OCI-M2 (cell line): Measurements from ENCODE around the gene SNPH.
A peak's percentile ranks its signal among the peaks of the same experiment; 100 is the strongest.

Experiments used
- DNase-seq: peaks from one replicate; lab custom pipeline; 2025; ENCODE audit not compliant: unreplicated experiment; lab: John Stamatoyannopoulos, UW

Gene SNPH

DNA sequence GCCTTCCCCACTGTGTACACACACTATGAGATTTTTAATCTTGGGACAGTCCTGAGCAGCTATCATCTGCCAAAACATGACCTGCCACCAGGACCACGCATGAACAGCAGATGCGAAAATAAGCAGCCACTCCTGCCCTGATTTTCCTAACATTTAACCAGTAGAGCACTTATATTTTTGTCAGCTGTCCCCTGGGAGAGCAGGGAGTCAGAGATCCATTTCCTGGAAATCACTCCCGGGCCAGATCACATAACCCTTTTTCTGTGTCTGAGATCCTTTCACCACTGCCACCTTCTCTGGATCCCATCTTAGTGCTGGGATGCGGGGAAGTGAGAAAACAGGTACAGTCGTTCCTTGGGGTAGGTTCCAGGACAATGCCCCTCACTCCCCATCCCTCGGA, 57.2 kb downstream of the SNPH start:
- DNase-seq, result no peak

- no peak for DNase-seq
Observed at GRCh38 chr20:1323830-1324597, 57.9 kb downstream of the SNPH start.

GRCh38 chr20:1324598-1325172, 58.6 kb downstream of the SNPH start:
- no peak for DNase-seq

DNA sequence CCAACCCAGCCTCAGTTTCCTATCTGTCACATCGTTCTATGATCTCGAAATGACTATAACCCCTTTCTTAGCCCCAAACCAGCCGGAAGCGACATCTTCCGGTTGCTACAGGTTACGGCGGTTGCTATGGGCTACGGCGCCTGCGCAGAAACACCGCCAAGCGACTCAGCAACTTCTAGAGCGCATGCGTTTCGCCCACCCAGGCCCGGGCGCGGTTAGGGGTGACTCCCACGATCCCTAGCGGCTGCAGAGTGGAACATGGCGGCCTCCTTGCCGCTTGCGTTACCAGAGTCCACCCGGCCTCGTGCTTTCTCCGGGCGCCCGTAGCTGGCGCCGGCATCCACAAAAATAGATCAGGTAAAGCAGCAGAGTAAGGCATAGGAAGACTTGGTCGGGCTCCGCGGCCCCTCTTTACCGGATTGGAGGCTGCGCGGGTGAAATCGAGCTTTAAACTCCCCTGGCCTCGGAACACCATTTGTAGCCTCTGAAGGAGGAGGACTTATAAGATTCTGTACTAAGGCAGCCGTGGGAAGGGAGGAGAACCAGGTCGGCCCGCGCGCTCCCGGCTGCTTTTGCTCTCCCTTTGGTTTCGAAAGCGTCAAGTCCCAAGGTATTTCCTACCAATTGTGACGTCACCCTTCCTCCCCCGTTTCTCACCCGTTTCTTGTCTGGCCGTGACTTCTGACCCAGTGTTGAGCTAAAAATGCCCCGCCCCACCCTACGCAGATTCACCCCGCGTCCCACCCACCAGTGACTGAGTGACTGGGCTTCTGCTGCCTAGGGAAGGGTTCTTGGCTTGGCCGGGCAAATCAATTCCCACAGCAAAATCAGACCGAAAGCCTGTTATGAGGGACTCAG, 59.3 kb downstream of the SNPH start:
- peak; percentile 79 for DNase-seq

GRCh38 chr20:1326031-1326930, 60.2 kb downstream of the SNPH start:
- no peak for DNase-seq

GRCh38 chr20:1327241-1327653, 61.2 kb downstream of the SNPH start:
- no peak for DNase-seq

- no peak for DNase-seq
Observed at GRCh38 chr20:1327827-1328679, 62.0 kb downstream of the SNPH start.

DNA sequence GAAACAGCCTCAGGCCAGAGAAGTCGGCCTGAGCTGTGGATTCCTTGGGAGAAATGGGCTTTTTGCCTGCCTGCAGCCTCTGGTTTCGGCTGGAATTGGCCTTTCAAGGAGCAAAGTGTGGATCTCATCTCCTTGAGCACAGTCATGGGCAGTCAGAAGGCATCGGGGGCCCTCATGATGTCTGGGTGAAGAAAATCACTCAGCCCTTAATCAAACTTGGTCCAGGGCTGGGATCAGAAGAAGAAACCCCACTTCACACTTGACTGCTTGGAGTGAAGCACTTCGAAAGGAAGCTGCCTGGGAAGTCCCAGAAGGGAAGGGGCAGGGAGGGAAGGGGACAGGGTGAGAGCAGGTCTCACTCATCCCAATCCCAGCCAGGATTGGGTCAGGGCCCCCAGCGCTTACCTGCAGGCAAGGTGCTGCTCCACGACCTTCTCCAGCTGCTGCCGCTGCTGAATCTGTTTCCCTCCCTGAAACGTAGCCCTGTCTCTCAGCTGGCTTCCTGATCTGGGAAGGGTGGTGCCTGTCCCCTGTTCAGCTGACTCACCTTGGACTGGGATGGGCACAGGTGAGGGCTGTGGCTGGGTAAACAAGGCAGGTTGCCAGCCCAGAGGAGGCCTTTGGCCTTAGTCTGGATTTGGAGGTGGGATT, 62.7 kb downstream of the SNPH start, which contains the start of gene SDCBP2:
TSS of gene SDCBP2 (minus strand) at position 460 of the 651 bp plus-strand sequence. CDS start 8,723 bp downstream, outside the sequence.
- no peak for DNase-seq

GRCh38 chr20:1330075-1330830, 64.2 kb downstream of the SNPH start:
- DNase-seq, result no peak

DNA sequence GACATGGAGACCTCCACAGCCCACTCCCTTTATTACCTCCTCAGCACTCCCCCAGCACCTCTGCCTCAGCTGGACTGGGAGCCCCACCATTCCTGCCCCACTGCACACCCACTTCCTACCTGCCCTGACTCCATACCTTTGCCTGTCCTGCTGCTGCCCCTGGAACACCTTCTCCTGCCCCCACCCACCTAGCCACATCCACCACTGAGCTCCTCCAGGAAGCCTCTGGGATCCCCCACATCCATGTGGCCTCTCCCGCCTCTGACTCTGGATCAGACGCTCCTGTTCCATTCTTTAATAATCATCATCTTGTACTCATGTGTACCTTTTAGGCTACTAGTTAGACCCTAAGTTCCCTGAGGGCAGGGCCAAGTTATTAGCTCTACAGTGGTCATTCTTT, 65.0 kb downstream of the SNPH start:
- no peak for DNase-seq

DNA sequence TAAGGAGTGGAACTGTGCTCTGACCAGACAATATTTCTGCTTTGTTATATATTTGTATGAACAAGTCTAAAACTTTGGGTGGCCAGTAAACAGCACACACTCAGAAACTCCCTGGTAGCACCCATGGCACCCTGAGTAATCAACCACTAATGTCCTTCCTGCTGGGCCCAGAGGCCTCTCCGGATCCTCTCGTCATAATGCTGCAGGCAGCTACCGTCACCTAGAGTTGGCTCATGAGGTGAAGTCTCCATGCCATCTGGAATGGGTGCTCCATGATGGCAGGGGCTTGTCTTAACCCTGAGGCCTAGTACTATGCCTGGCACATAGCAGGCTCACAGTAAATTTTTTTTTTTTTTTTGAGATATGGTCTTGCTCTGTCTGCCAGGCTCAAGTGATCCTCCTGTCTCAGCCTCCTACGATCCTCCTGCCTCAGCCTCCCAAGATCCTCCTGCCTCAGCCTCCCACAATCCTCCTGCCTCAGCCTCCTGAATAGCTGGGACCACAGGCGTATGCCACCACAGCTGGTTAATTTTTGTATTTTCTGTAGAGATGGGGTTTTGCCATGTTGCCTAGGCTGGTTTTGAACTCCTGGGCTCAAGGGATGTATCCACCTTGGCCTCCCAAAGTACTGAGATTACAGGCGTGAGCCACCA, 65.8 kb downstream of the SNPH start:
- no peak for DNase-seq

- DNase-seq, result no peak
Observed at GRCh38 chr20:1332749-1333300, 66.7 kb downstream of the SNPH start.

DNA sequence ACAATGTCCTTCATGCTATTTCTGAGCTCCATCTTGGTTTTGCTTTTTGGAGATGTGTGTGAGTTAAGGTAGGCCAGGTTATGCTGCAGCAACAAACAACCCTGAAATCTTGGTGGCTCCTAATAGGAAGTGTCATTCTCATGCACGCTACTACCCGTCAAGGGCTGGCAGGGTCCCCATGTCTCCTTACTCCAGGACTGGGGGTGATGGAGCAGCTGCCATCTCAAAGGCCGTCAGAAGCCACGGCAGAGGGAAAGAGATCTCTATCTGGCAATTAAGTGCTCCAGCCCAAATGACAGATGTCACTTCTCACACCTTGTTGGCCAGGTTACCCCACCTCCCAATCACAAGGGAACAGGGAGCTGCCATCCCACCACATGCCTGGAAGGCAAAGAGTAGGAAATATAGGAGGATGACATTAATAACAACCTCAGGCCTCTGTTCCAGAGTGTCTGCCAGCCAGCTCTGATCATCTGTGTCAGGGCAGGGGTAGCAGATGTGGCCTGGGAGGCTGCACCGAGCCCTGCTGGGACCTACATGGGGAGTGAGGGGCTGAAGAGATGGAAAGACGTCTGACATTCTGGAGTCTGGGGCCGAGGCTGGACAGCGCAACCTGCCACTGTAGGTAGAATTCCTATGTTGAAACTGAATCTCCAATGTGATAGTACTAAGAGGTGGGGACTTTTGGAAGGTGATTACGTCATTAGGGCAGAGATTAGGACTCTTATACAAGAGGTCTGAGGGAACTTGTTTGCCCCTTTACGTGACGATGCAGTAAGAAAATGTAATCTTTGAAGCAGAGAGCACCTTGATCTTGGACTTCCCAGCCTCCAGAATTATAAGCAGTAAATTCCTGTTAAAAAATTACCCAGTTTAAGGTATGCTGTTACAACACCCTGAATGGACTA, 67.6 kb downstream of the SNPH start:
- DNase-seq, result no peak

GRCh38 chr20:1334370-1334731, 68.3 kb downstream of the SNPH start:
- no peak for DNase-seq

DNA sequence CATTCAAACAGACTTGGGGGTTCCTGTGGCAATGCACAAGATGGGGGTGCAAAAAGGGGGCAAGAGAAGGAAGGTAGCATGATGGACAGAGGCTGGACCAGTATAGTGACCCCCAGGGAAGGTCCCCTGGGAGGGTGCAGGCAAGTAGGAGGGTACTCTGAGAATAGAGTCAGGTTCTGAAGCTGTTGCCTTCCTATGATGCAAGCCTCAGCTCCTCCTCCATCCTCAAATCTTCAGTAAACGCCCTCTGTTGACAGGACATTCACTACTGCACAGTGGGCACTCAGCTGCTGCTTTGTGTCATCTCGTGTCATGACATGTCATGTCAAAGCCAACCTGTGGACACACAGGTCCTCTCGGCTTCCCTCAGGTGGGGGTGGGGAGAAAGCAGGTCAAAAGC, 68.7 kb downstream of the SNPH start:
- no peak for DNase-seq

GRCh38 chr20:1335961-1336698, 70.0 kb downstream of the SNPH start:
- no peak for DNase-seq
